ENCODE measurements around the gene CCDC63.
A peak's percentile ranks its signal among the peaks of the same experiment; 100 is the strongest.

Gene CCDC63

DNA sequence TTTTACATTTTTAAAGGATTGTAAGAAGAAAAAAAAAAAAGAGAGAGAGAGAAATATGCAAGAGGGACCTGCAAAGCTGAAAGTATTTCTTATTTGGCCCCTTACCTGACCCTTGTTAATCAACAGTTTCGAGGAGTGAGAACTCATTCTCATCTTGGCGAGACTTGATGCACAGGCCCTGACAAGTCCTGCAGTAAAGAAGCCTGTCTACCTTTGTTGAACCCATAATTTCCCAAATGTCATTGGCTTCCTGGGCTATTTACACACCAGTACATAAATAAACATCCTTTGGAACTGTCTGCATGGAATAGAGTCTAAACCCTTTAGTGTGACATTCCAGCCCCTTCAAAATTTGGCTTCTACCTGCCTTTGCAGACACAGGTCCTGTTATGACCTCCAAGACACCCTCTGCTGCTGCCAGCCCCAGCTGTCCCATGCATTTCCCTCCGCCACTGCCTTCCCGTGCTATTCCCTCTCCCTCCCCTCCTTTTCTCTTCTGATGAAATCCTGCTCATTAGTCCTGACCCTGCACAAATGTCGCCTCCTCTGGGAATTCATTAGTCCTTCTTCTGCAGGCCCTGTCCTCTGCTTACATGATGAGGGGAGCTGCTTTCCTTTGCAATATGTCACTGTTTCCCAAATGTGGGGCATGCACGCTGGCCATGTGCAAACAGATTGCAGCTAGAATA is 38.5 kb downstream of the CCDC63 start:
- no peak for DNase-seq (ENCODE audit: low read depth)

DNA sequence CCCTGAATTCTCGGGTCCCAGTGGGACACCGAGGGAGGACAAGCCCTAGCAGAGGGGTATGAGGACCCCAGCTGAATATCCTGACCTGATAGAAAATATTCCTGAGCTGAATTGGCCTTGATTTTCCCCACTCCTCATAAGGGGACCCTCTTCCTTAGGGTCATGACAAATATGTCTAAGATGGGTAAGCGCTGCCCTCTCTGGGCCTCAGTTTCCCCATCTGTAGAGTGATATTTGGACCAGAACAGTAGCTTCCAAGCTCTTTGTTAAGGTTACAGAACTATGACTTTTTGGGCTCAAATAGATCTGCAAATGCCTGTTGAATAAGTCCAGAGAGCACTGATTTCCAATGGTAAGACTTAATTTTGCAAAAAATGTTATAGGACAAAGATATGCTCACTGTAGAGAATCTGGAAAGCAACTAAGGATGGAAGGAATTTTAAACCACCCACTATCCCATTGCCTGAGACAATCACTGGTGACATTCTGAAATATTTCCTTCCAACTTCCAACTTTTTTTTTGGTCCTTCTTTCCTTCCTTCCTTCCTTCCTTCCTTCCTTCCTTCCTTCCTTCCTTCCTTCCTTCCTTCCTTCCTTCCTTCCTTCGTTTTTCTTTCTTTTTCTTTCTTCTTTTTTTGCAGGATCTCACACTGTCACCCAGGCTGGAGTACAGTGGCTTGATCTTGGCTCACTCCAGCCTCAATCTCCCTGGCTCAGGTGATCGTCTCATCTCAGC is 41.6 kb downstream of the CCDC63 start:
- DNase-seq (ENCODE audit: low read depth), result no peak

DNA sequence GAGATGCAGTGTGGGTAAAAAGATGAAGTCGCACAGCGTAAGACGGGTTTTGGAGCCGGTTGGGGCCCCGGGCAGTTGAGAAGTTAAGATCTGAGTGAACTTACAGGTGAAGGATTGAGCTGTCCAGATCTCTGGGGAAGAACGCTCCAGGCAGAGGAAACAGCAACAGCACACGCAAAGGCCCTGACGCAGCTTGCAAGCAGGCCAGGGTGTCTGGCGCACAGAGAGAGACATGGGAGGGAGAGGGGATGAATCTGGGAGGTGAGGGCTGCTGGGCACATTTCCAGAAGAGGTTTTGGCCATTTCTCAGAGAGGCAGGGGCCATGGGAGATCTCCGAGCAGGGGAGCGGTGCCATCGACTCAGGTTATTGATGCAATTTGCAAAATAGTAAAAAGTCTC is 42.6 kb downstream of the CCDC63 start:
- no peak for DNase-seq (ENCODE audit: low read depth)

DNA sequence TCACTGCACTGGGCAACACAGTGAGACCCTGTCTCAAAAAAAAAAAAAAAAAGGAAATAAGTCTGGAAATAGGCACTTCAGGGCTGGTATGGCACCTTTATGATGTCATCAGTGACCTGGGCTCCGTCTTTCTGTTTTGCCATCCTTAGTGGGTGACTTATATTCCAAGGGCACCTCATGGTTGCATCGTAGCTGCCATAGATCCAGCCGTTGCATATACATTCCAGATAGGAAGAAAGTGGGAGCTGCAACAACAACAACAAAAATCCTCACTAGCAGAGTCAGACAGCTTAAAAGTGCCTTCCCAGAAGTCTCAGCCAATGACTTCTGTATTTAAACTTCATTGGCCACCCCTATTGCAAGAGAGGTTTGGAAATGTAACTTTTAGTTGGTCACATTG is 47.2 kb downstream of the CCDC63 start:
- no peak for DNase-seq (ENCODE audit: low read depth)

DNA sequence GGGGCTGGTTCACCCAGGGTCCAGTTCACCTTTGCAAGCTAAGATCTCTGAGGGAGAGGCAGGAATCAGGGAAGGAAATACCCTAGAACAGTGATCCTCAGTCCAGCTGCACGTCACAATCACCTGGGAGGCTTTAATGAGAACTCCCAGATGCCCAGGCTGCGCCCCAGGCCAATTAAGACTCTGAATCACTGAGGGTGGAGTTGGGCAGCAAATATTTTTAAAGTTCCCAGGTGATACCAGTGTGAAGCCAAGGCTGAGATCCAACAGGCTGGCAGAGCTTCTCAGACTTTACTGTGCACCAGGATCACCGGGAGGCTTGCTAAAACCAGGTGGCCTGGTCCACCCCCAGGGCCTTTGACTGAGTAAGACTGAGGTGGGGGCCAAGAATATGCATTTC is 49.8 kb downstream of the CCDC63 start:
- DNase-seq (ENCODE audit: low read depth), result no peak

DNA sequence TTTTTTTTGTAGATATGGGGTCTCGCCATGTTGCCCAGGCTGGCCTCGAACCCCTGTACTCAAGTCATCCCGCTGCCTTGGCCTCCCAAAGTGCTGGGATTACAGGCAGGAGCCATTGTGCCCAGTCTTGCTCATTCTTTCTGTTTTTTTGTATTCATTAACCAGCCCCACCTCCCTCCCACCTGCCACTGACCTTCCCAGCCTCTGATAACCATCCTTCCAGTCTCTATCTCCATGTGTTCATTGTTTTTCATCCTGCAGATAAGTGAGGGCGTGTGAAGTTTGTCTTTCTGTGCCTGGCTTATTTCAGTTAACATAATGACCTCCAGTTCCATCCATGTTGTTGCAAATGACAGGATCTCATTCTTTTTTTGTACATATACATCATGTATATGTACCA is 54.6 kb downstream of the CCDC63 start:
- DNase-seq (ENCODE audit: low read depth), result no peak

DNA sequence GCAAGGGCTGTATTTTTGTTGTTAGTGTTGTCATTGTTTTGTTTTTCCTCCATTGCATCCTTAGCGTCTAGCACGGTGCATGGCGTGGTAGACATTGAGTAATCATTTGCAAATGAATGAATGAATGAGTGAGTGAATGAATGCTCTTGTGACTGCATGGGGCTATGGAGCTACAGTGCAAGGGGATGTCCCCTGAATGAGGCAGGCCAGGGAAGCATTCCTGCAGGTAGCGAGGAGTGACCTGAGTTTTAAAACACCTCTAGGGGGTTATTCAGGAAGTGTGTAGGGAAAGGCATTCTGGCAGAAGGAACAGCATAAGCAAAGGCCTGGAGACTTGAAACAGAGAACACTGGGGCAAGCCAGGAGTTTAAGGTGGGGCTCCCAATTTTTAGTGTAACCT is 56.7 kb downstream of the CCDC63 start:
- no peak for DNase-seq (ENCODE audit: low read depth)

DNA sequence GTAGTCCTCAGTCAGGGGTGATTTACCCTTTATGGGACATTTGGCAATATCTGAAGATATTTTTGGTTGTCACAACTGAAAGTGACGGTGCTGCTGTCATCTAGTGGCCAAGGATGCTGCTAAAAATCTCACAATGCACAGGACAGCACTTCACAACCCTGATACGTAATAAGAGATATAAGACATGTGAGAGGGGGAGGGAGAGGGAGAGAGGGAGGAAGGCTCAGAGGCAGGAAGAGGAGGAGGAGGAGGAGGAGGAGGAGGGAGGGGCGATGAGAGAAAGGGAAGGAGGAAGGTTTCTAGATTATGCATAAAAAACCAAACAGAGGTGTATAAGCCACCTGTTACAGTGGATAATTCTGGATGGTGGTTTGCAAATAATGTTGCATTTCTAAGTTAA is 59.3 kb downstream of the CCDC63 start:
- no peak for DNase-seq (ENCODE audit: low read depth)

DNA sequence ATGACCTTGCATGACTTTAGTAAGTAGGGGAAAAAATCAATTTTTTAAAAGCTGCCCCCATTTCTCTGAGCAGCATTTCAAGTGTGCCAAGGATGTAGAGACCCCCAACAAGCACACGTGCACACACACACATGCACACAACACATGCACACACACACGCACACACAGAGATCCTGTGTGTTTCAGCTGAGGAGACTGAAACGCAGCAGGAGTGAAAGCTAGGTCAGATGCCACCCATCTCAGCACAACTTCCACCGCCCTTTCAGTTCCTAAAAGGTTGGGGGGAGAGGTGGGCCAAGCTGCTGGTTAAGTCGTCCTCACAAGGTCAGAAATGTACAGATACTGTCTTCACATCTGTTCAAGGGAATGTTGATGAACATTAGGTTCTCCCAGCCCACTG is 59.7 kb downstream of the CCDC63 start:
- no peak for DNase-seq (ENCODE audit: low read depth)

DNA sequence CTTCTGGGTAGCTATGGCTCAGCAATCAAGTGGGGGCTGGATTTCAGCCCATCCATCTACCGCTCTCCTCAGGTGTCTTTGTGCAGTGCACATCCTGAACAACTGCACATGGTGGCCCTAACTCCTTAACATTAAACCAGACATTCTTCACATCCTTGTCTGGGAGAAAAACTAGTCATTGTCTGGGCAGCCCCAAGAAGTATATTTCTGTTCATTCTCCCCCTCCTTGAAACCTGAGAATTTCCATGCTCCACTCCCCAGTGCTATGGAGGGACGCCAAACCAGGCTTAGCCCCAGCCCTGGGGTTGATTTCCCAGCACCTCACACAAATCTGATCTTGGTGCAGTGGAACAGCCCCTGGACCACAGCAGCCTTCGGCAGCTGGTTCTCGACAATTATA is 60.2 kb downstream of the CCDC63 start:
- peak; percentile 74 for DNase-seq (ENCODE audit: low read depth)

DNA sequence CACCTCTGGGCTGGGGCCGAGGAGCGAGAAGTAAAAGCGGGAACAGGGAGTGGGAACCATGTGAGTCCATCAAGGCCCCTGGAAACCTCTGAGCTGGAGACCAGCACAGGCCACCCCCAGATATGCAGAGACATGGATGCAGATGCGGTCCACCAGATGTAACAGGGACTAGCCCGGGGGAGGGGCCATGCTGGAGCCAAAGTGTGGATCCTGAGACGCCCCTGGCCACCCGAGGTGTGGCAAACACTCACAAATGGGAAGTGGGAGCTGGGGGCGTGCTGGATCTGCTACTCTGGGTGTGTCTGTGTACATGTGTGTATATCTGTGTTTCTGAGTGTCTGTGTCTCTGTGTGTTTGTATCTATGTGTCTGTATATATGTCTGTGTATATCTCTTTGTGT is 60.8 kb downstream of the CCDC63 start:
- no peak for DNase-seq (ENCODE audit: low read depth)

DNA sequence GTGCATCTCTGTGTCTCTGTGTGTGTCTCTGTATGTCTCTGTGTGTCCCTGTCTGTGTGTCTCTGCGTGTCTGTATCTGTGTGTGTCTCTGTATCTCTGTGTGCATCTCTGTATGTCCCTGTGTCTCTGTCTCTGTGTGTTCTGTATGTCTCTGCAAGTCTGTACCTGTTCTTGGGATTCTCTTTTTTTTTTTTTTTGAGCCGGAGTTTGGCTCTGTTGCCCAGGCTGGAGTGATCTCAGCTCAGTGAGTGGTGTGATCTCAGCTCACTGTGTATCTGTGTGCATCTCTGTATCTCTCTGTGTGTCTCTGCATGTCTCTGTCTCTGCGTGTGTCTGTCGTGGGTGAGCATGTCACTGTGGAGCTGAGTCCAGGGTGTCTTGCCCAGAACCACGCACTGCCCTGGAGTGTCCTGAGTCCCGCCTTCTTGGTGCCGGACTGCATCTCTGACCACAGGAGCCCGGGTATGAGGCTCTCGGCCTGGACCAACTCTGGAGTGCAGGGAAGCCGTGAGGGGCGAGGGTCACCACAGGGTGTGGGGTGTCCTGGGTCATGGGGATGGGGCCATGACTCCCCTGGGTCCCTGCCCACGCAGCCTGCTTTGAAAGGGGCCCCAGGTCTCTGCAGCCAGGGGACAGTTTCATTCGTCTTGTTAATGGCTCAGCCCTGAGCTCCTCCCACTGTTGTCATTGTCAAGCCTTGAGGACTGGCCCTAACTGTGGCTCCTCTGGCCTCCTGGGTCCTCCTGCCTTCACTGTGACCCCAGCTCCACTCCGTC is 61.8 kb downstream of the CCDC63 start:
- DNase-seq (ENCODE audit: low read depth), result no peak

DNA sequence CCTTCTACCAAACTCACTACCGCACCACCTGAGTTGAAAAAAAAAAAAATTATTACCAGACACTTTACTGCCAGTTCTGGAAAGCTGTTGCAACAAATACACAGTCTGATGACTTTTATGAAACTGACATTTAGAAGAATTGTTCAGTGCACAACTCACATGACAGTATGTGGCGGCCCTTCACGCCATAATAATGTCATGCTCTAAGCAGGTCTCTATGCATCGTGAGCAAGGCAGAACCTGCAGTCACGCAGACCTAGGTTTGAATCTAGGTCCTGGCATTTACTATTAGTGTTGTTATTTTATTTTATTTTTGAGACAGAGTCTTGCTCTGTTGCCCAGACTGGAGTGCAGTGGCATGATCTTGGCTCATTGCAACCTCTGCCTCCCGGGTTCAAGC is 65.5 kb downstream of the CCDC63 start:
- no peak for DNase-seq (ENCODE audit: low read depth)

DNA sequence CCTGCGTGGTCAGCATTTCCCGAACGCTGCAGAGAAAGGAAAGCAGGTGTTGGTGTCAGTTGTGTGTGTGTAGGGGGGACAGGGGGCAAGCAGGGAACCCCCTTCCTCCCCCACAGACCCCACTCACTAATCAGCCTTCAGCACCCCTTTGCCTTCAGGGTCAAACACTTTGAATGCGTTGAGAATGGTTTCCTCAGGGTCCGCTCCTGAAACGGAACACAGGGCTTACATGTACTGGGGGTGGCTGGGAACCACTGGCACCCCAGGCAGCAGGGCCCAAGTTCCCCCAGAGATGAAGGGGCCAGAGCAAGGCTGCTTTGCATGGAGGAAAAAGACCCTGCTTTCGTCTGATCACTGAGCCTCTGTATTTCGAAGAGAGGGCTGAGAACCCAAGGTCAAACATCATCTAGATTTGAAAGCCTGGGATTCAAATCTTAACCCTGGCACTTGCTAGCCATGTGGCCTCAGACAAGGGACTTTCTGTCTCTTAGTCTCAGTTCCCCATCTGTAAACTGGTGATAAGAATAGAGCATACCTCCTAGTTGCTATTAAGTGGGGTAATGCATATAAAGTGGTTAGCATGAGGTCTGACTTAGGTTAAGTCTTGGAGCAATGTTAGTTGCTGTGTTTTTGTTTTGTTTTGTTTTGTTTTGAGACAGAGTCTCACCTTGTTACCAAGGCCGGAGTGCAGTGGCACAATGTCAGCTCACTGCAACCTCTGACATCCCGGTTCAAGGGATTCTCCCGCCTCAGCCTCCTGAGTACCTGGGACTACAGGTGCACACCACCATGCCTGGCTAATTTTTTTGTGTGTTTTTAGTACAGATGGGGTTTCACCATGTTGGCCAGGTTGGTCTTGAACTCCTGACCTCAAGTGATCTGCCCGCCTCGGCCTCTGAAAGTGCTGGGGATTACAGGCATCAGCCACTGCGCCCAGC is 66.6 kb downstream of the CCDC63 start:
- no peak for DNase-seq (ENCODE audit: low read depth)

DNA sequence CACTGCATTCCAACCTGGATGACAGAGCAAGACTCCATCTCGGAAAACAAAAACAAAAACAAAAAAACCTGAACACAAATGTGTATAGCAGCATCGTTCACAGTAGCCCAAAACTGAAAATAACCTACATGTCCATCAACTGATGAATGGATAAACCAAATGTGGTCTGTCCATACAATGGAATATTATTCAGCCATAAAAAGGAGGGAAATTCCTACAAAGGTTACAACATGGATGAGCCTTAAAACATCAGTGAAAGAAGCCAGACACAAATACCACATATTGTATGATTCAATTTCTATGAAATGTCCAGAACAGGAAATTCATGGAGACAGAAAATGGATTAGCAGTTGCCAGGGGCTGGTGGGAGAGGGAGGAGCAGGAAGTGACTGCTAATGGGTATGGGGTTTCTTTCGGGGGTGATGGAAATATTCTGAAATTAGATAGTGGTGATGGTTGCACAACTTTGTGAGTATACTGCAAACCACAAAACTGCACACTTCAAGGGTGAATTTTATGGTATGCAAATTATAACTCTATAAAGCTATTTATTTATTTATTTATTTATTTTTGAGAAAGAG is 69.6 kb downstream of the CCDC63 start:
- peak; percentile 57 for DNase-seq (ENCODE audit: low read depth)

DNA sequence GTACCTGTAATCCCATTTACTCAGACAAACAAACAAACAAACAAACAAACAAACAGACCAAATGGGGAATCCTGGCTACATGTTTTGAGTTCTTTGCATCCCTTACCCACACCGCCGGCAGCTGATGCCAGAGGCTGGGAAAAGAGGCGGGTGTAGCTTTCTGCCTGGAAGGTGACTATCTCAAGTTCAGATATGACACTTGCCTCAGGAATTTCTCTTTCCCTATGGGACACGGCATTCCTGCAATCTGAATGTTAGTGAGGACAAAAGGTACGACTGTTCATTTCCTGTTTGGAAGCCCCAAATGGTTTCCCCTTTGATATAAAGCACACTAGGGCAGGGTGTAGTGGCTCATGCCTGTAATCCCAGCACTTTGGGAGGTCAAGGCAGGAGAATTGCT is 70.7 kb downstream of the CCDC63 start:
- peak; percentile 40 for DNase-seq (ENCODE audit: low read depth)

DNA sequence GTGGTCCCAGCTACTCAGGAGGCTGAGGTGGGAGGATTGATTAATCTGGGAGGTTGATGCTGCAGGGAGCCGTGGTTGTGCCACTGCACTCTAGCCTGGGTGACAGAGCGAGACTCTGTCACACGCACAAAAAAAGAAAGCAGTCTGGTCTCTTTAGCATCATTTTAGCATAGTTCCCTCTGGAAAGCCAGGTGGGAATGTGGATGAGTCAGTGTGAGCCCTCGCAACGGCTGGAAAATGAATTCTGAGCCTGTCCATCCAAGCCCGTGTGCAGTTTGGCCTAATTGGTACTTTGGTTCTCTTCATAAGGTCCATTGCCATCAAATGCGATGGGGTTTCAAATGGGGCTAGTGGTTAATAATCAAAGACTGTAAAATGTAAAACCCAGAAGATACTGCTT is 71.2 kb downstream of the CCDC63 start:
- no peak for DNase-seq (ENCODE audit: low read depth)

DNA sequence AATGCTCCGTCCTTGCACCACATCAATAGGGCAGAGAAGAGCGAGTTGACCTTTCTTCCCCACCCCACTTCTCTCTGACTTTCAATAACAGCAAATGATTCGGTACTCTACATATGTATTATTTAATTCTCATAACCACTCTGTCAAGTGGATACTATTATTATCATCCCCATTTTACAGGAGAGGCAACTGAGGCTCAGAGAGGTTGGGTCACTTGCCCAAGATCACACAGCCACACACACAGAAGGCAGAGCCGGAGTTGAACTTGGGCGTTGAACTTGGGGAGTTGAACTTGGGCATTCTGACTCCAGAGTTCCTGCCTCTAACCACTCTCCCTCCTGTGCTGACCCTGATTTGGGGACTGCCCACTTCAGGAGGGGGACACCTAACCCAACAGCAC is 72.9 kb downstream of the CCDC63 start:
- DNase-seq (ENCODE audit: low read depth), result no peak

DNA sequence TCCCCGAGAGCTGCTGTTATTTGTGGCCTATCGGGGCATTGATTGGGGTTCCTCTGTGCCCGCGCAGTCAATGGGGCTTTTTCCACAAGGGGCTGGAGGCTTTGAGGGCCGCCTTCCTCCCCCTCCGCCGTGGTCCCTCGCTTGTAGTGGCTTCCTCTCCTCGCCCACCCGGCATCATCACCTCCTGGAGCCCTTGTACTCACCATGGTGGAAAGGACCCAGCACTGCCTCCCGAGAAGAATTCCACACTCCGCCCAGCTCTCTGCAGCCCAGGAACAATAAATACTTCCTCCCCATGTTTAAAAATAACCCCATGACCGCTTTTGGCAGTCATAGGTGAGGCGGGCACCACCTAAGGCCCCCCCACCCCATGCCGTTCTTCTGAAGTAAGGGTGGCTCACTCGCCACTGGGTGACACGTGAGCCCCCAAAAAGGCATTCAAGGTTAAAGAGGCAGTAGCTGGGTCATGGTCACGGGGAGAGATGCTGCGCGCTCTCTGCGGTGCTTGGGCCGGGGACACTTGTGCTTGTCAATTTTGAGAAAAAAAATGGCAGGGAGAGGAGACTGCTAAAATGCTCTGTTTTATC is 73.6 kb downstream of the CCDC63 start, which contains the start of gene MYL2:
Gene MYL2, minus strand, starts transcription at position 256 of the 587 bp plus-strand sequence. Its CDS starts 50 bp downstream, at position 206.
- no peak for DNase-seq (ENCODE audit: low read depth)

DNA sequence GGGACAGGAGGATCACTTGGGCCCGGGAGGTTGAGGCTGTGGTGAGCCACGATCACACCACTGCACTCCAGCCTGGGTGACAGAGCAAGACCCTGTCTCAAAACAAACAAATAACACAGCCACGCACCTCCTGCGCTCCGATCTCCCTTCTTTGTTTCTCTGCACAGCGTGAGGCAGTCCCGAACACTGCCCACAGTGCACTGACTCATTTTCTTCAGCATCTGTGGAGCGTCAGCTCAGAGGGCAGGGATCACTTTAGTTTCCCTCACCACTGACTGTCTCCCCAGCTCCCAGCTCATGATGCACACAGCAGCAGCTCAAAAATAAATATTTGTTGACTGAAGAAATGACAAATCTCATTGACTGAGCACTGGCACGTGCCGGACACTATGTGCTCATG is 74.5 kb downstream of the CCDC63 start:
- peak; percentile 73 for DNase-seq (ENCODE audit: low read depth)

DNA sequence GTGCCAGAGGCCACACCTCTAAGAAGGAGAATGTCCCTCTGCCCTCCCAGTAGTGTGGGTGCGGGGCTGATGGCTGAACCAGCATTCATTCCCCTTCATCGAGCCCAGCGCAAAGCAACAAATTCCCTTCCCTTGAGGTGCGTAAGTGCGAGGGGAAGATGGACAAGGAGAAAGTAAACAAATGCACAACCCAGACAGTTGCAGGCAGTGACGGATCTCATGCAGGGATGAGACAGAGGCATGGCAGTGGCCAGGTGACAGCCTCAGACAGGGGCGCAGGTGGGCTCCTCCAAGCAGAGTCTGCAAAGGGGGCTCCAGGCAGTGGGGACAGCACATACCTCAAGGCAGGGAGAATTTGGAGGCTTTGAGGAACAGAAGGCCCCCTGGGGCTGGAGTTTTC is 75.9 kb downstream of the CCDC63 start:
- DNase-seq (ENCODE audit: low read depth), result no peak
